Adrenal gland (tissue), 5 donors: Measurements from ENCODE around the gene MYH9.

ENCODE experiments used
- POLR2A ChIP-seq, 2 donors: fragments of 450-650 bp; IDR thresholded peaks; one replicate each; pipeline ENCODE4 v1.6.1; 2017; ENCODE audit warnings: antibody characterized with exemption in 2 of 2, mild to moderate bottlenecking in 2 of 2, moderate library complexity in 1 of 2
- TF ChIP-seq, protein P1 (sequence below), 6 experiments: fragments of 450-650 bp in 4 of 6; fragments of 200-600 bp in 2 of 6; sonication (generic) in 1 of 6; IDR thresholded peaks; 1 replicate in 5 of 6; 2 replicates in 1 of 6; pipeline versions ENCODE4 v1.5.1 to v1.8.0; 2016 to 2021; ENCODE audit warnings: antibody characterized with exemption in 6 of 6, mild to moderate bottlenecking in 2 of 6, moderate library complexity in 1 of 6
- donor health status: DM: no; HTN: no; CAD: no.

DNA sequence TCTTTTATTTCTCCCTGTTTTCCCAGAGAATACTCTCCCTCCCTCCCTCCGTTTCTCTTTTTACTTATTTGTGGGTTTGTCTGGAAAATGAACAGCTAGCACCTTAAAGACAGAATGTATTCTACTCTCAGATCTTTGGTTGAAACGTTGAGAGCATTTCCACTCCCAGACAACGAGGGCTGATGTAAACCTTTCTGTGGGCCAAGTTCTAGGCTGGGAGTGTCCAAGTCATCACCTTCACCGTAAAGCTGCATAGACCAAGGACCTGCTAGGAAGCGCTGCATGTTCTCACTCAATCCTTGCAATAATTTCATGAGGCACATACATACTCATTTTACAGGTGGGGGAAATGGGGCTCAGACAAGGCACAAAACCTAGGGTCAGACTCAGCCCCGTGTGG lies 32.4 kb downstream of the MYH9 start:
- TF ChIP-seq, protein P1, sequence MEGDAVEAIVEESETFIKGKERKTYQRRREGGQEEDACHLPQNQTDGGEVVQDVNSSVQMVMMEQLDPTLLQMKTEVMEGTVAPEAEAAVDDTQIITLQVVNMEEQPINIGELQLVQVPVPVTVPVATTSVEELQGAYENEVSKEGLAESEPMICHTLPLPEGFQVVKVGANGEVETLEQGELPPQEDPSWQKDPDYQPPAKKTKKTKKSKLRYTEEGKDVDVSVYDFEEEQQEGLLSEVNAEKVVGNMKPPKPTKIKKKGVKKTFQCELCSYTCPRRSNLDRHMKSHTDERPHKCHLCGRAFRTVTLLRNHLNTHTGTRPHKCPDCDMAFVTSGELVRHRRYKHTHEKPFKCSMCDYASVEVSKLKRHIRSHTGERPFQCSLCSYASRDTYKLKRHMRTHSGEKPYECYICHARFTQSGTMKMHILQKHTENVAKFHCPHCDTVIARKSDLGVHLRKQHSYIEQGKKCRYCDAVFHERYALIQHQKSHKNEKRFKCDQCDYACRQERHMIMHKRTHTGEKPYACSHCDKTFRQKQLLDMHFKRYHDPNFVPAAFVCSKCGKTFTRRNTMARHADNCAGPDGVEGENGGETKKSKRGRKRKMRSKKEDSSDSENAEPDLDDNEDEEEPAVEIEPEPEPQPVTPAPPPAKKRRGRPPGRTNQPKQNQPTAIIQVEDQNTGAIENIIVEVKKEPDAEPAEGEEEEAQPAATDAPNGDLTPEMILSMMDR (IDR thresholded peaks at IDR 0.05) = no peak
- no peak for TF ChIP-seq POLR2A (IDR thresholded peaks at IDR 0.05)
